ENCODE measurements around the gene RAD50. TPM values are rescaled to one million over a fixed set of nuclear protein-coding genes. Genes with fewer than 3 reads are reported as not detected.

RAD50 gene
- total RNA-seq = 9.4 and 16.4 TPM in 2 replicates

DNA sequence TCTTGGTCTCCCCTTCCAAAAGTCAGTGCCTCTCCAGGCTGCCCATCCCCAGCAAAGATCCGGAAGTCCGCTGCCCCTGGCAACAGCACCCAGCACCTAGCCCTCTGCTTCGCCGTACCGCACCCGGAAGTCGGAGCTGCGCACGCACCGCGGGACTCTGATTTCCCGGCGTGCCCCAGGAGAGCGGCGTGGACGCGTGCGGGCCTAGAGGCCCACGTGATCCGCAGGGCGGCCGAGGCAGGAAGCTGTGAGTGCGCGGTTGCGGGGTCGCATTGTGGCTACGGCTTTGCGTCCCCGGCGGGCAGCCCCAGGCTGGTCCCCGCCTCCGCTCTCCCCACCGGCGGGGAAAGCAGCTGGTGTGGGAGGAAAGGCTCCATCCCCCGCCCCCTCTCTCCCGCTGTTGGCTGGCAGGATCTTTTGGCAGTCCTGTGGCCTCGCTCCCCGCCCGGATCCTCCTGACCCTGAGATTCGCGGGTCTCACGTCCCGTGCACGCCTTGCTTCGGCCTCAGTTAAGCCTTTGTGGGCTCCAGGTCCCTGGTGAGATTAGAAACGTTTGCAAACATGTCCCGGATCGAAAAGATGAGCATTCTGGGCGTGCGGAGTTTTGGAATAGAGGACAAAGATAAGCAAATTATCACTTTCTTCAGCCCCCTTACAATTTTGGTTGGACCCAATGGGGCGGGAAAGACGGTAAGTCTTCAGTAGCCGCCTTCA is at the start of gene RAD50:
TSS of gene RAD50 (plus strand) at position 215 of the 715 bp plus-strand sequence. CDS start at position 563, 348 bp downstream.

DNA sequence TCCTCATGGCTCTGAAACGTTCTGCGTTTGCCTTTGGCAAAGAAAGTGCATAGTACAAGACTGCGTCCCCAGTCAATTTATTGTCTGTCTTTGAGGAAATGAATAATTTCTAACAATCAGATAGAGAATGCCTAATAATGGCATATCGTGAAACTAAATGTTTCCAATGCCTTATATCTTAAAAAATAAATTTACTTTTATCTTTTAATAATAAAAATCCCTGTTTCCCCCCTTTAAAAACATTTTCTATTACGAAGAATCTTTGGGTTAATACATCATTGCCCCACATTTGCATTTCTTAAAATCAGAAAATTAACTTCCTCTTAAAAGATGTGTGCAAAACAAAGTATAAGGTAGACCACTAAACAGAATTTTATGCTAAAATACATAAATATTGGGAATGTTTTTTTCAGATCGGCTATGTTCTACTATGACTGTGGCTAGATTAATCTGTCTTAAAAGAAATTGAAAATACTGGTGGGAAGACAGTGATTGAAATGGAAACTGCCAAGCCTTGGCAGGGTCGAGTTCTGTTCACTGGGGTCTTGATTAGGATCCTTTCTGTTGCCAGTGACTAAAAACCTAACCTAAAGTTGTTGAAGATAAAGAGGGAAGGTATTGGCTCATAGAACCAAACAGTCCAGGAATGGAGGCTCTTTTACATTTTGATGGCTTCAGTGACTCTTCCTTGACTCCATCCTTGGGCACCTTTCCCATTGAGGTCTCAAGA is 13.1 kb upstream of the RAD50 start, which contains the start of gene IL5:
TSS of gene IL5 (minus strand) at position 51 of the 730 bp plus-strand sequence. CDS start at position 7, 44 bp downstream.

DNA sequence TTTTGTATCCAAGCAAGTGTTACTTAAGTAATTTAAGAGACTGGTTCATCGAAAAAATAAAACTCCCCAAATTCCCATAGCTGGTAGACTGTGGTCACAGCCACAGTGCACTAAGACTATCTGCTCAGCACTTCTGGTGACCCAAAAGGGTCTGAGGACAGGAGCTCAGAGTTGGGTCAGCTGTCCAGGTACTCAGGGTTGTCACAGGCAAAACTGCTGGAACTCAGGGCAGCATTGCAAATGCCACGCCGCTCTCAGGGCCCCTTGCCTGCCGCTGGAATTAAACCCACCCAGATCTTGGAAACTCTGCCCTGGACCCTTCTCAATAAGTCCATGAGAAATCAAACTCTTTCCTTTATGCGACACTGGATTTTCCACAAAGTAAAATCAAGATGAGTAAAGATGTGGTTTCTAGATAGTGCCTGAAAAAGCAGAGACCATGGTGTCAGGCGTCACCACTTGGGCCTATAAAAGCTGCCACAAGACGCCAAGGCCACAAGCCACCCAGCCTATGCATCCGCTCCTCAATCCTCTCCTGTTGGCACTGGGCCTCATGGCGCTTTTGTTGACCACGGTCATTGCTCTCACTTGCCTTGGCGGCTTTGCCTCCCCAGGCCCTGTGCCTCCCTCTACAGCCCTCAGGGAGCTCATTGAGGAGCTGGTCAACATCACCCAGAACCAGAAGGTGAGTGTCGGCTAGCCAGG is 101.1 kb downstream of the RAD50 start, which contains the start of gene IL13:
TSS of gene IL13 (plus strand) at position 498 of the 705 bp plus-strand sequence. CDS start at position 512, 14 bp downstream.

DNA sequence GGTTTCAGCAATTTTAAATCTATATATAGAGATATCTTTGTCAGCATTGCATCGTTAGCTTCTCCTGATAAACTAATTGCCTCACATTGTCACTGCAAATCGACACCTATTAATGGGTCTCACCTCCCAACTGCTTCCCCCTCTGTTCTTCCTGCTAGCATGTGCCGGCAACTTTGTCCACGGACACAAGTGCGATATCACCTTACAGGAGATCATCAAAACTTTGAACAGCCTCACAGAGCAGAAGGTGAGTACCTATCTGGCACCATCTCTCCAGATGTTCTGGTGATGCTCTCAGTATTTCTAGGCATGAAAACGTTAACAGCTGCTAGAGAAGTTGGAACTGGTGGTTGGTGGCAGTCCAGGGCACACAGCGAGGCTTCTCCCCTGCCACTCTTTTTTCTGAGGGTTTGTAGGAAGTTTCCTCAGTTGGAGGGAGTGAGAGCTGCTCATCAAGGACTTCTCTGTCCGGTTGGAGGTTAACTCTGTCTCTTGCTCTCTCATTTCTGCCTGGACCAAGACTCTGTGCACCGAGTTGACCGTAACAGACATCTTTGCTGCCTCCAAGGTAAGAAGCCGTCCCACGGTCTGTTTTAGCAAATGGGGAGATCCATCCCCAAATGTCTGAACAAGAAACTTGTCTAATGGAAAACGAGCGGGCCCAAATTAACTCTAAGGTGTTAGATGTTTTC is 117.3 kb downstream of the RAD50 start, which contains the start of gene IL4:
TSS of gene IL4 (plus strand) at position 51 of the 692 bp plus-strand sequence. CDS start at position 113, 62 bp downstream.

Other genes with a start within 250 kb of the RAD50 start
- gene SLC22A5, start 187.3 kb upstream of the RAD50 start, total RNA-seq = 2.9 and 4.3 TPM in 2 replicates
- 6.2 and 14.4 TPM in 2 replicates for gene IRF1, start 66.2 kb upstream of the RAD50 start, total RNA-seq
- gene IL5, start 13.5 kb upstream of the RAD50 start, total RNA-seq = not detected in 2 replicates
- gene IL13, start 101.2 kb downstream of the RAD50 start, total RNA-seq = not detected in 2 replicates
- not detected in 2 replicates for gene IL4, start 117.0 kb downstream of the RAD50 start, total RNA-seq
- 11.4 and 14.7 TPM in 2 replicates for gene KIF3A, start 180.6 kb downstream of the RAD50 start, total RNA-seq
- not detected in 2 replicates for gene CCNI2, start 190.4 kb downstream of the RAD50 start, total RNA-seq
- 44.5 and 68.4 TPM in 2 replicates for gene SEPTIN8, start 220.3 kb downstream of the RAD50 start, total RNA-seq